GM19328 (cell line): ENCODE results near the gene CA11.
"Not testable (repeated sequence)": the region's sequence is repeated elsewhere in the genome, so short reads cannot be mapped to it uniquely, and the experiment has no call there.

Source experiments
- ATAC-seq: cut with Tn5 transposase; IDR thresholded peaks from one replicate; pipeline ENCODE4 v1.9.1; 2021; ENCODE audit warnings: mild to moderate bottlenecking, moderate library complexity; ENCODE audit not compliant: unreplicated experiment

The CA11 gene

DNA sequence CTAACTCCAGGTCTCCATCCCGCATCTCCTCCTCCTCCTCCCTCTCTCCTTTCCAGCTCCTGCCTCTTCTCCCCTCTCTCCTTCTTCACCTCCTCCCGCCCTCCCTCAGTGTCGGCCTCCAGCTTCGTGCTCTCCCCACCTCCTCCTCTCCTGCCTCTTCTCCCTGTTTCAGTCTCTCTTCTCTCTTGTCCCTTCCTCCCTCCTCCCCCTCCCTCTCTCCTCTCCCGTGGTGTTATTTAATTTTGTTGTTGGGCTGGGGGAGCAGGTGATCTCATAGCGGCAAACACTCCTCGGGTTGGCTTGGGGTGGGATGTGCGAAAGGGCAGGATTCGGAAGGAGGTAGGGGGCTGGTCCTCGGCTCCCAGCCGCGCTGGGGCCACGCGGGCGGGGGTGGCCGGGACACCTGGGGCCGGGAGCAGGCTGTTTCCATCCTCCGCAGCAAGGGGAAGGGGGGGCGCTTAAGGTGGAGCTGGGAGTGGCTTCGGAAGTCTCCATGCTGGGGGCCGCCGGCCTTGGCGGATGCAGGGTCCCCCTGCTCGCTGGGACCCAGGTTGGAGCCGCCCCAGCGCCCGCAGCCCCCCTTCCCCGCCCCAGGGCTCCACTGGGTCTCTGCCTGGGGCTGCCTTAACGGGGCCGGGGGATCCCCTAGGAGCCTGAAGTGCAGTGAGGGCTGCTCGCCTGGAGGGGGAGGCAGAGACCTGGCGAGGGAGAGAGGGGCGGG, at the start of gene CA11:
TSS of gene CA11 (minus strand) at position 187 of the 721 bp plus-strand sequence. CDS start 555 bp downstream, outside the sequence.
- peak; percentile 69 for ATAC-seq

DNA sequence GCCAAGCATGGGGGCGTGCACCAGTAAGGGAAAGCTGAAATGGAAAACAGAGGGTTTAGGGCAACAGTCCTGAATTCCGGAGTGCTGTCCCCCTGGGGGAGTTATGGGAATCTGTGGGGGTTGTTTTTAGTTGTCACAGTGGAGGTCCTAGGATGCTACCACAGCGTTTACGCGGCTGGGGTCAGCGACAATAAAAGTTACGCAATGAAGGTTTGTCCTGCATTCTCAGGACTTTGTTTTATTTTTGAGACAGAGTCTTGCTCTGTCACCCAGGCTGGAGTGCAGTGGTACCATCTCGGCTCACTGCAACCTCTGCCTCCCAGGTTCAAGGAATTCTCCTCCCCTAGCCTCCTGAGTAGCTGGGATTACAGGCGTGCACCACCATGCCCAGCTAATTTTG, 47.6 kb upstream of the CA11 start:
- ATAC-seq, result not testable (repeated sequence)

DNA sequence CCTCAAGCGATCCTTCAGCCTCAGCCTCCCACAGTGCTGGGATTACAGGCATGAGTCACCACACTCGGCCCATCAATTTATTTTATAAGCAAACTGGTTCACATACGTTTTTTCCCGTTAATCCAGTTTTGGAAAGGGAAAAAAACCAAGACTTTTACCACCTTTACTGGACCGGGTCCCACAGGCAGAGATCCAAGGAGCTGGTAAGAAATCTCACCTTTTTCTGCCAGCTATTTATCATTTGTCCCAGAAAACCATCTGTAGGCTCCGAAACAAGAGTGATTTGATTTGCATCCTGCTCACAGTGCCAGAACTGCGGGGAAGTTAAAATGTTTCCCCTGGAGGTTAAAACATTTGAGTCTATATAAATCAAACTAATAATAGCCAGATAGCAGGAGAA, 43.5 kb upstream of the CA11 start:
- ATAC-seq, result no peak

DNA sequence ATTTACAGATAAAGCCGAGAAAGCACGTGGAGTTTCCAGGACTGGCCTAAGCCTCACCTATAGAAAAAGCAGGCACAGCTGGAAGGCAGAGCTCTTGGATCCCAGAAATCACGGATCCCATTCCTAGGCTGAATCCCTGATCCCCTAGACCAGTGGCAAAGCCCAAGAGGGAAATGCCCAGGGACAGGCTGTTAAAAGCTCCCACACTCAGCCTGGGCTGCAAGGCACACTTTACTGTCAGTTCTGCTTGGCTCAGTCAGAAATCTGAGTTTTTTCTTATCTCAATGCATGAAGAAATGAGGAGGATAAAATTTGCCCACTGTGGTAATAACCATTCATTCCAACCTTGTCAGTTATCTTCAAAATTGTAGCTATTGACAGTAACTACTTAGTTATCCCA, 41.8 kb upstream of the CA11 start:
- no peak for ATAC-seq

DNA sequence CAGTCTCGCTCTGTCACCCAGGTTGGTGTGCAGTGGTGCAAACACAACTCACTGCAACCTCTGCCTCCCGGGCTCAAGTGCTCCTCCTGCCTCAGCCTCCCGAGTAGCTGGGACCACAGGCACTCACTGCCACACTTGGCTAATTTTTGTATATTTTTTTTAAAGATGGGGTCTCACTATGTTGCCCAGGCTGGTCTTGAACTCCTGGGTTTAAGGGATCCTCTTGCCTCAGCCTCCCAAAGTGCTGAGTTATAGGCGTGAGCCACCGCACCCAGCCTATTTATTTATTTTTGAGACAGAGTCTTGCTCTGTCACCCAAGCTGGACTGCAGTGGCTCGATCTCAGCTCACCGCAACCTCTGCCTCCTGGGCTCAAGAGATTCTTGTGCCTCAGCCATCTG, 40.6 kb upstream of the CA11 start:
- not testable (repeated sequence) for ATAC-seq

DNA sequence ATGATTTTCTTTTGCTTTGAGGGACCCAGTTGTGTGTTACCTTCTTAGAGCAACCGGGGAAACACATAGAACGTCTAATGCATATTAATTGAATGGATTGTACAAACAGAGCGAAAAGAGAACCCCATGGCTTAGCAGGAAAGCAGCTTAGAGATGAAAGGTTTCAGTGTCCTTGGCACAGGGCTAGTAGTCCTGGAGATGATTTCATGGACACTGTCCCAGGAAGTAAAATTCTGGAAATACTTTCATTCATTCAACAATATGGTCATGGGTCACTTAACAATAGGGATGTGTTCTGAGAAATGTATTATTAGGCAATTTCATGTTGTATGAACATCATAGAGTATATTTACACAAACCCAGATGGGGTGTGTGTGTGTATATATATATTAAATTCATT, 40.1 kb upstream of the CA11 start:
- no peak for ATAC-seq

DNA sequence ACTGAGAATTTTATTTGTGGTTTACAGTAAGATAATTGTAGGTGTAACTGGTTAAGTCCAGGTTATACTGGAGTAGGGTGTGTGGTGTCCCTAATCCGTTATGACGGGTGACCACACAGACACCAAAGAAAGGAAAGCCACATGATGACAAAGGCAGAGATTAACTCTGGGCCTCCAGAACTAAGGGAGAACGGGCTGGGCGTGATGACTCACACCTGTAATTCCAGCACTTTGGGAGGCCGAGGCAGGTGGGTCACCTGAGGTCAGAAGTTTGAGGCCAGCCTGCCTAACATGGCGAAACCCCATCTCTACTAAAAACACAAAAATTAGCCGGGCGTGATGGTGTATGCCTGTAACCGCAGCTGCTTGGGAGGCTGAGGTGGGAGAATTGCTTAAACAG, 39.6 kb upstream of the CA11 start:
- no peak for ATAC-seq

DNA sequence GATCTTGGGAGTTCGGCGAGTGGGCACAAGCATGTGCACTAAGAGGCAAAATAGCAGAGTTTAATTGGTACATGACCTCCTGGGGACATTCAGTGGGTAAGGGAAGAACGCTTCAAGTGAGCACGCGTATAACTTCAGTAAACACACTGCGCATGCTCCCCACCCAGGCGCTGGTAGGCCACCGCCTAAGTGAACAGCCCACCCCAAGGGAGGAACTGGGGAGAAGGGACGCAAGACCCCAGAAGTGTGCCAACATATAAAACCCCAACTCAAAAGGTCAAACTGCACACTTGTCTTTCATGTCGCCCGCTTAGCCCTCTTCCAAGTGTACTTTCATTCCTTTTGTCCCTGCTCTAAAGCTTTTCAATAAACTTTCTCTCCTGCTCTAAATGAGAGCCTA, 37.4 kb upstream of the CA11 start:
- no peak for ATAC-seq

DNA sequence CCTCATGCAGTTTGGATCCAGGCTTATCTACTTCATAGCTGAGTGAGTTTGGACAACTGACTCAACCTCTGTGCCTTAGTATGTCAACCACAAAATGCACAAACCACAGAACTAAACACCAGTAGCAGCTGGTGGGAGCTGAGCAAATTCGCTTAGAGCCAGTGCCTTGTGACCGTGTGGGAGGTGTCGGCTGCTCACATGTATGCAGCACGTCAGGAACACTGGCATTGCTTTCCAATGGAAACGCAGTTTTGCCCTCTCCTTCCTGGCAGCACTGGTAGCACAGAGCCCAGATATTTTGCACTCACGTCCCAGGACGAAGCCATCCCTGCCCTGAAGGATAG, 35.1 kb upstream of the CA11 start:
- no peak for ATAC-seq

DNA sequence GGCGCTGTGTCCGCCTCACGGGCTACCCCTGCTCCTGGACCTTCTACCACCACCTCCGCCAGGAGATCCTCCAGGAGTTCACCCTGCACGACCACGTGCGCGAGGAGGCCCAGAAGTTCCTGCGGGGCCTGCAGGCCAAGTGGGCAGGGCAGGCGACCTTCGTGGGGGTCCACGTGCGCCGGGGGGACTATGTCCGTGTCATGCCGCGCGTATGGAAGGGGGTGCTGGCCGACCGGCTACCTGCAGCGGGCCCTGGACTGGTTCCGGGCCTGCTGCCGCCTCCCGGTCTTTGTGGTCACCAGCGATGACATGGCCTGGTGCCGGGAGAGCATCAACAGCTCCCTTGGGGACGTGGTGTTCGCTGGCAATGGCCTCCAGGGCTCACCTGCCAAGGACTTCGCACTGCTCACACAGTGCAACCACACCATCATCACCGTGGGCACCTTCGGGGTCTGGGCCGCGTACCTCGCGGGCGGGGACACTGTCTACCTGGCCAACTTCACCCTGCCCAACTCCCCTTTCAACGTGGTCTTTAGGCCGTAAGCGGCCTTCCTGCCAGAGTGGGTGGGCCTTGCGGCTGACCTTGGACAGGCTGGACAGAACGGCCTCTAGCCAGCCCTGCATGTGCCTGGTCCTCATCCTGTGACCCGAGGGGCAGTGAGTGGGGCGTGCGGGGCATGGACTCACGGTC, 34.6 kb upstream of the CA11 start:
- ATAC-seq, result no peak

DNA sequence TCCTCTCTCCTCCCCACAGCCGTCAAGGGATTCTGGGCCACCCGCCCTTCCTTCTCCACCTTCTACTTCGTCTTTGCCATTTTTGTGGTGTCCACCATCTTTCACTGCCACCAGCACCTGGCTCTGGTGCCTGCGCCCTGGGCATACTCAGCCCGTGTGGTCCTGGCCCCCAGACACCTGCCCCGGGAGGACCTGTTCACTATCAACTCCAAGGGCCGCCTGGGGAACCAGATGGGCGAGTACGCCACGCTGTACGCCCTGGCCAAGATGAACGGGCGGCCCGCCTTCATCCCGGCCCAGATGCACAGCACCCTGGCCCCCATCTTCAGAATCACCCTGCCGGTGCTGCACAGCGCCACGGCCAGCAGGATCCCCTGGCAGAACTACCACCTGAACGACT, 34.0 kb upstream of the CA11 start:
- ATAC-seq, result not testable (repeated sequence)

DNA sequence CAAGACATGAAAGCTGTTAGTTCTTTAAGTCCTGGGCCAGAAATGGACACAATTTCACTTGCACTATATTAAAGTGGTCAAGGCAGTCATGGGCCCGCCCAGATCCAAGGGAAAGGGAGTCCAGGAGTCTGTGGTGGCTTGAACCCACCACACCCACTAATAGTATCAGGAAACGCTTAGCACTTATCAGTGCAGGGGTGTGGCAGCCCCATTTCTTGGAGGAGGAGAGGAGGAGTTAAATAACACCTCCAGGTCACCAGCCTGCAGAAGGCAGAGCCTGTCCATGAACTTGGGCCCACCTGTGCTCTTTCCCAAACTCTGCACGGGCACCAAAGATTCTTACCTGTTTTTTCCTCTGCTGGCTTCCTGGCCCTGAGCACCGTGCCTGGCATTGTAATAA, 32.2 kb upstream of the CA11 start:
- ATAC-seq, result no peak

DNA sequence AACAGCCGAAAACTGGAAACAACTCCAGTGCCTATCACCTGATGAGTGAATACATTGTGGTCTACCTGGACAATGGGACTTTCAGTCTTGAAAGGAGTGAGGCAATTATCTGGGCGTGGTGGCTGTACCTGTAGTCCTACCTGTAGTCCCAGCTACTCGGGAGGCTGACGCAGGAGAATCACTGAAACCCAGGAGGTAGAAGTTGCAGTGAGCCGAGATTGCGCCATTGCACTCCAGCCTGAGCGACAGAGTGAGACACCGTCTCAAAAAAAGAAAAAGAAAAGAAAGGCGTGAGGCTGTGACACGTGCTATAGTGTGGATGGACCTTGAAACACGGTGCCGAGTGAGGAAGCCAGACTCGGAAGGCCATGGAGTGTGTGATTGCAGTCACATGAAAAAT, 30.9 kb upstream of the CA11 start:
- ATAC-seq, result no peak

DNA sequence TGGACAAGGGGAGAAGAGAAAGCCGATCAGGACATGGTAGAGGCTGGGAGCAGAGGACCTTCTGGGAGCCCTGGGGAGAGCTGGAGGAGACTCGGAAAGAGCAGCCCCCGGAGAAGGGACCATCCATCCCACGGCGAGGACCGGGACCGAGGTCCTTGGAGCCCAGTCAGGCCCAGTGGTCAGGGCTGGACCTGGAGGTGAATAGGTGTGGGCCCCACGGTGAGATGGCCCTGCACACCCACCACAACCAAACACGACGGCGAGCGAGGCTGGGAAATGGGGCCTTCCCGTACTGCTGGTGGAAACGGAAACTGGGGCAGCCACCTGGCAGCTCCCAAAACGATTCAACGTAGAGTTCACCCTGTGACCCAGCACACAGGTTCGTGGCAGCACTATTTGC, 30.5 kb upstream of the CA11 start:
- ATAC-seq, result no peak

DNA sequence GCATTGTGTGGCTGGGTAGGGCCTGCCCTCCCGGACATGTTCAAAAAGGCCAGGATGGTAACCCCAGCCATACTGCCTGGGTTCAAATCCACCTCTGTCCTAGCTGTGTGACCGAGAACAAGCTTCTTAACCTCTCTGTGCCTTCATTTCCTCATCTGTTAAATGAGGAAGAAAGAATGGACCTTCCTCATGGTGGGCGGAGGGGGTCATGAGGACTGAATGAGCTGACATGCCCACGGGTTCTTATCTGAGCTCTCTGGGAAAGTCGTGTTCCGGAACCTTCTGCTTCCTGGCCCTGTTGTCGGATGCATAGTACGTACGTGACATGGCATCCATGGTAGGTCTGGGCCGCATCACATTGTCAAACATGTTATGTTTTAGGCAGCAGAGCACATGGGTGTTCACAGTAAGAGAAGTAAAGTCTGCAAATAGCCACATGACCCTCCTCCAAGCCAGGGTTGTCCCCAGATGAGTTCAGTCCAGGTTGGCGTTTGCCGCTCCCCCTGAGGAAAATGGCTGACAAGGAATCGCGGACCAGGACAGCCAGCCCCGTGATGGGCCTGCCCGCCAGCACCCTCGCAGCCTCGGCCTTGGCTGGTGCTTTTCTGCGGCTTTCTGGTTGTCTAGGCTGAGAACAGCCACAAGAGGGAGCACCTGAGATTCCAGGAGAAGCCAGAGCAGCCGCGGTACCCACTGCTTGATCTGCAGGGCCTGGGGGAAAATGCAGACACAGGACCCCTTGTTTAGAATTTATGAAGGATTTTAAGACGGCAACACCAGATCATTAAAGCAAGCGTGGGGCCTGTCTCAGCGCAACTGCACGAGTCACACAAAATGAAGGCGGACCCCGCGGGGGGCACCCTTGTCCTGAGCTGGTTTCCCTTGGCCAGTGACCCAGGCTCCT, 29.2 kb upstream of the CA11 start:
- no peak for ATAC-seq

DNA sequence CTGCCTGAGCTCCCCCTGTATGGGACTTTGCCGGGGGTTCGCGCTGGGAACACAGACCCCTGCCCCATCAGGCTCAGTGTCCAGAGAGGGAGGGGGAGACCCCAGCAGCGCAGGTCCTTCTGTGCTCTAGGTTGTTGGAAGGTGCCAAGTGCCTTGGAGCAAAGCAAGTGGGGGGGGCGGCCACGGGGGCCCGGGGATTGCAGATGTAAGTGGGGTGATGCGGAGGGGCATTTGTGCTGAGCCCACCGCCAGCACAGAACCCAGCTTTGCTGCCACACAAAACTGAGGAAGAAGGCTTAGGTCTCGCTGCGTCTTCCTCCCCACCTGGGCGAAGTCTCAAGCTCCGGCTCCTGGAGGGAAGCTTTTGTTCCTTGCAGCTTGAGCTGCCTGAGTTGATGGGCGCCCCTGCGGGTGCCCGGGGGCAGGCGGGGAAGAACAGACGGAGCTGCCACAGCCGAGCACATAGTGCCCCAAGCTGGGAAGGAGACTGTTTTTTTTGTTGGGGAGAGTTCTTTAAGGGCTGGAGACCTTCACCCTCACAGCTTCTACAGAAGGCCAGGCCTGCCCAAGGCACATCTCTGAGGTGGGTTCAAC, 28.3 kb upstream of the CA11 start:
- no peak for ATAC-seq

DNA sequence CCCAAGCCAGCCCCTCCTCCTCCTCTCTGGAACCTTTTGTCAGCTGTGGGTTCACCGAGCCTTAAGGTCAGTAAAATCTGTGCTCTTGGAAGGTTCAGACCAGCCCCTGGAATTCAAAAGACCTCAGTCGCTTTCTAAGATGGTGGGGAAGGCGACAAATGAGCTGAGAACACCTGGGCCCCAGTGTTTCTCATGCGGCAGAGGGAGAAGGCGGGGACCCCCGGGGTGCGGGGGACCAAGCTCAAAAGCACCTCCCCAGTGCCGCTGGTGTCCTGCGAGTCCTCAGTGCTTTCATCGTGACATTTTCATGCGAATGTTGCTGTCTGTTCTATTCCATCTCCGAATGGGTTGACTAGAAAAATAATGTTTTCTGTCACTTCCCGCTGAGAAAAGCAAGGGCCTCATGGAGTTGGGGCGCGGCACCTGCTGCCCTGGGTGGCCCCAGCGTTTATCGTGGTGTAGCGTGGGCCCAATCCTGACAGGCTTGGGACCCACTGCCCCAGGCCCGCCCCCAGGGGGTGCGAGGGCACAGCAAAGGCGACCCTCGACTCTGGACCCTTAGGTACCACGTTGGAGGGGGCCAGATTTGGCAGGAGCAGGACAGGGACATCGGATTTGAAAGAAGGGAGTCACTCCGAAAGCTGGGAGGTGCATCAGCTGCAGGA, 27.6 kb upstream of the CA11 start:
- no peak for ATAC-seq

DNA sequence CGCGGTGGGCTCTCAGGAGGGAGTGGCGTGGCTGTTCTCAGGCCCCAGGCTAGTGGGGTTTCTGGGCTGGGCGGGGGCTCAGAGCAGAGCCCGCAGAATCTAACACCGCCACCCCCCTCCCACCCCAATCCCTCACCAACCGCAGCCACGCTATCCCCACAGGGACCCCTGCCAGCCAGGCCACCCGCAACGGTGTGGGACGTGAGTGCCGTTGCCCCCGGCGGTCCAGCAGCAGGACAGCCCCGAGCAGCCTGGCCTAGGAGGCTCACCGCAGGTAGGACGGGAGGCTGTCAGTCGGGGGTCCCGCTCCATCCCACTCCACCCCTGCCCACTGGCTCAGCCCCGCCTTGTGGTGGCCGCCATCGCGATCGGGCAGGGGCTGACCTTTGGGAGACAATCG, 27.0 kb upstream of the CA11 start, which contains the start of gene NTN5:
TSS of gene NTN5 (minus strand) at position 24 of the 400 bp plus-strand sequence. CDS start 2,031 bp downstream, outside the sequence.
- no peak for ATAC-seq

DNA sequence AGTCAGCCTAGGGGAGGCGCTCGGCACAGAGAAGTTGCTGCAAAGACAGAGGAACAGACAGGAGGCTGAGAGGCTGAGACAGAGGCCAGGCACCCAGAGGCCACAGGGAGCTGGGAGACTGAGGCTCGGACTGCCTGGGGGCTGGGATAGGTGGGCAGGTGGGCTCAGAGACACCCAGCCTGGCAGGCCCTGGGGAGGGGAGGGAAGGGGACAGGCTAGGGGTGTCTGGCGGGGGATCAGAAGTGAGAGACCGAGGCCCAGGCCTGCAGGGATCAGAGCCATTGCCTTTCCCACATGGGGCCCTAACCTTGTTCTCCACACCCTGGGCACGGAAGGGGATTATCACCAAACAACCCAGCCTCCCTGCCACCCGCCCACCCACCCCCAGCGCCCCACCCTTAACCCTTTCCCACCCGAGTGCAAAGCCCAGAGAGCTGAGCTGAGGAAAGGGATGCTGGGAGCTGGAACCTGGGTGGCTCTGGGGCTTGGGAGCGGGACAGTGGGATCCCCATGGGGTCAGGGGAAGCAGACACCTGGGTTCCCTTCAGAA, 25.5 kb upstream of the CA11 start:
- ATAC-seq, result no peak

DNA sequence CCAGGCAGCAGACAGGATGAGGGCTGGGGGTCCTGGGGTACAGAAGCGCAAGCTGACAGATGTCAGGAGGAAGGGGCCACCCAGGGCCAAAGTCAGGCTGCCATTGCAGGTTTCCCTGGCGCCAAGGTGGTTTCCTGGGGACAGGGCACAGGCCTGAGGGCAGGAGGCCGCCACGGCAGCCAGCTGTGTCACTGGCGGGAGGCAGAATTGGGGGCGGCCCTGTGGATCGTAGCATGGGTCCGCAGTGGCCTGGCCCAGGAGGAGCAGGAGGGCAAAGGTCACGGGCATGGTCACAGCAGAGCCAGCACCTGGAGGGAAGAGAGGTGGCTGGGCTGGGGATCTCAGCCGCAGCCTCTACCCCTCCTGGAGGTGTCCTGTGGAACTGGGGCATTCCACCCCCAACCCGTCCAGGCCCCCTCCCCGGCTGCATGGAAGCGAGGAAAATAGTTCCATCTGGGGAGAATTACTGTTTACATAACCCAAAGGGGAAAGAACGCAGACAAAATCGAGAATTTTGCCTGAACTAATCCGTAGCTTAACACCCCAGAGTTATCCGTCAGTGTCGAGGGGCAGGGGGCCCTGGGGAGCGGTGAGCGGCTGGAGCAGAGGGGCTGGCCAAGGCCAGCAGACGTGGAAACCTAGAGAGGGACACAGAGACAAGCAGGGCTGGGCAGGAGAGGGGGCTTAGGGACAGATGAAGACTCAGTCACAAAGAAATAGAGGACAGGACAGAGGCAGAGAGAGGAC, 24.9 kb upstream of the CA11 start:
- no peak for ATAC-seq
